Prostate gland (tissue), 2 donors: Measurements from ENCODE around the gene RNF217. TPM values are rescaled to one million over a fixed set of nuclear protein-coding genes. Genes with fewer than 3 reads are reported as not detected.
A peak's percentile ranks its signal among the peaks of the same experiment; 100 is the strongest.

Experiments used
- DNase-seq: peaks from one replicate; pipeline ENCODE4 v3.0.0-alpha.2; 2019; ENCODE audit warnings: low spot score
- H3K27ac ChIP-seq, 2 donors: fragments of 200-600 bp; sonication (generic); 2 replicates each; pipeline ENCODE4 v1.5.1; 2017 to 2019
- H3K27me3 ChIP-seq: fragments of 200-600 bp; sonication (generic); replicated peaks from 2 replicates; pipeline ENCODE4 v1.5.1; 2019; ENCODE audit not compliant: insufficient read depth
- H3K36me3 ChIP-seq, 2 donors: fragments of 200-600 bp; sonication (generic); 1 replicate in 1 of 2; 2 replicates in 1 of 2; pipeline versions ENCODE4 v1.5.1 to v1.8.1; 2017 to 2019
- H3K4me1 ChIP-seq: fragments of 200-600 bp; sonication (generic); replicated peaks from 2 replicates; pipeline ENCODE4 v1.5.1; 2019
- H3K4me3 ChIP-seq, 2 donors: fragments of 200-600 bp; sonication (generic); 2 replicates each; pipeline ENCODE4 v1.5.1; 2017 to 2019
- H3K9me3 ChIP-seq: fragments of 200-600 bp; sonication (generic); 2 replicates; pipeline ENCODE4 v1.5.1; 2017
- CTCF ChIP-seq, 4 experiments: fragments of 200-600 bp in 2 of 4; fragments of 450-650 bp in 2 of 4; sonication (generic) in 2 of 4; IDR thresholded peaks; 1 replicate in 3 of 4; 2 replicates in 1 of 4; pipeline ENCODE4 v1.5.1; 2016 to 2019; ENCODE audit warnings: antibody characterized with exemption in 4 of 4, mild to moderate bottlenecking in 2 of 4, moderate library complexity in 2 of 4
- POLR2A ChIP-seq: fragments of 450-650 bp; IDR thresholded peaks from one replicate; pipeline ENCODE4 v1.6.1; 2016; ENCODE audit warnings: antibody characterized with exemption, mild to moderate bottlenecking
- POLR2AphosphoS5 ChIP-seq: sonication (generic); formaldehyde crosslinking; IDR thresholded peaks from one replicate; pipeline ENCODE4 v1.6.1; 2017; ENCODE audit warnings: antibody characterized with exemption
- WGBS: methylation state at CpG from one replicate; pipeline ENCODE4 v1.1.5; 2018; 5-methylcytosine and 5-hydroxymethylcytosine counted together
- intact Hi-C: fragments of 100-400 bp; cut with DNase I; formaldehyde crosslinking; loops from one replicate; pipeline ENCODE4 v1.14.2; 2022
- total RNA-seq, 2 donors: library from RNA; depleted of rRNA; stranded (reverse); fragments of >200 nt; gene quantifications; one replicate each; pipeline ENCODE4 v1.1.0, GENCODE V29; 2016

The RNF217 gene
- total RNA-seq, 2 donors from 2014 or later = 12.1 to 24.3 TPM

GRCh38 chr6:124997196-124997875, 35.1 kb downstream of the RNF217 start:
- no peaks in the 10 kb centered on the region for H3K9me3 ChIP-seq
- WGBS = 75% methylated on average over 8 of the region's 8 CpGs
- TF ChIP-seq CTCF (IDR thresholded peaks at IDR 0.05) (no peak), POLR2AphosphoS5 (no peak), POLR2A (no peak)
- DNase-seq = no peak
- no peak overlapping the region for H3K27ac ChIP-seq
- intact Hi-C loops = no loop called here
- H3K4me3 ChIP-seq = no peak overlapping the region
- no peaks in the 10 kb centered on the region for H3K4me1 ChIP-seq
- no peaks in the 10 kb centered on the region for H3K27me3 ChIP-seq
- H3K36me3 ChIP-seq = no peaks in the 10 kb centered on the region

- no peaks in the 10 kb centered on the region for H3K36me3 ChIP-seq
- no peak overlapping the region for H3K4me3 ChIP-seq
- H3K27me3 ChIP-seq = no peaks in the 10 kb centered on the region
- no peak overlapping the region for H3K27ac ChIP-seq
- H3K4me1 ChIP-seq = no peaks in the 10 kb centered on the region
- intact Hi-C loops = no loop called here
- no peak for TF ChIP-seq CTCF (IDR thresholded peaks at IDR 0.05)
- peak; percentile 71 for TF ChIP-seq POLR2AphosphoS5
- no peak for TF ChIP-seq POLR2A
- peak; percentile 77 for DNase-seq
- H3K9me3 ChIP-seq = no peaks in the 10 kb centered on the region
- WGBS = 23% methylated on average over 2 of the region's 2 CpGs
Observed at GRCh38 chr6:124999105-124999764, 37.0 kb downstream of the RNF217 start.

- no peak overlapping the region for H3K27ac ChIP-seq
- 42% methylated on average over 4 of the region's 4 CpGs for WGBS
- no peaks in the 10 kb centered on the region for H3K36me3 ChIP-seq
- H3K4me3 ChIP-seq = no peak overlapping the region
- no peak for DNase-seq
- TF ChIP-seq CTCF (IDR thresholded peaks at IDR 0.05) (no peak), POLR2AphosphoS5 (no peak), POLR2A (no peak)
- H3K9me3 ChIP-seq = no peaks in the 10 kb centered on the region
- no peaks in the 10 kb centered on the region for H3K4me1 ChIP-seq
- intact Hi-C loops = no loop called here
- H3K27me3 ChIP-seq = no peaks in the 10 kb centered on the region
Observed at GRCh38 chr6:125001684-125002405, 39.6 kb downstream of the RNF217 start.

GRCh38 chr6:125002406-125002741, 40.1 kb downstream of the RNF217 start:
- no peak for DNase-seq
- no peaks in the 10 kb centered on the region for H3K4me1 ChIP-seq
- no peak overlapping the region for H3K27ac ChIP-seq
- H3K36me3 ChIP-seq = no peaks in the 10 kb centered on the region
- TF ChIP-seq POLR2AphosphoS5 = no peak
- TF ChIP-seq CTCF (IDR thresholded peaks at IDR 0.05) = no peak
- TF ChIP-seq POLR2A = no peak
- no peaks in the 10 kb centered on the region for H3K9me3 ChIP-seq
- intact Hi-C loops = no loop called here
- H3K27me3 ChIP-seq = no peaks in the 10 kb centered on the region
- H3K4me3 ChIP-seq = no peak overlapping the region
- WGBS = 76% methylated on average over 8 of the region's 8 CpGs
